NCI-H526 treated with DMSO at 0.1 percent for 48 hours (cell line): Measurements from ENCODE around the gene LPIN1.
"Not testable (repeated sequence)": the region's sequence is repeated elsewhere in the genome, so short reads cannot be mapped to it uniquely, and the experiment has no call there.

Source experiments
- DNase-seq: peaks from one replicate; lab custom pipeline; 2025; lab: John Stamatoyannopoulos, UW

The LPIN1 gene

DNA sequence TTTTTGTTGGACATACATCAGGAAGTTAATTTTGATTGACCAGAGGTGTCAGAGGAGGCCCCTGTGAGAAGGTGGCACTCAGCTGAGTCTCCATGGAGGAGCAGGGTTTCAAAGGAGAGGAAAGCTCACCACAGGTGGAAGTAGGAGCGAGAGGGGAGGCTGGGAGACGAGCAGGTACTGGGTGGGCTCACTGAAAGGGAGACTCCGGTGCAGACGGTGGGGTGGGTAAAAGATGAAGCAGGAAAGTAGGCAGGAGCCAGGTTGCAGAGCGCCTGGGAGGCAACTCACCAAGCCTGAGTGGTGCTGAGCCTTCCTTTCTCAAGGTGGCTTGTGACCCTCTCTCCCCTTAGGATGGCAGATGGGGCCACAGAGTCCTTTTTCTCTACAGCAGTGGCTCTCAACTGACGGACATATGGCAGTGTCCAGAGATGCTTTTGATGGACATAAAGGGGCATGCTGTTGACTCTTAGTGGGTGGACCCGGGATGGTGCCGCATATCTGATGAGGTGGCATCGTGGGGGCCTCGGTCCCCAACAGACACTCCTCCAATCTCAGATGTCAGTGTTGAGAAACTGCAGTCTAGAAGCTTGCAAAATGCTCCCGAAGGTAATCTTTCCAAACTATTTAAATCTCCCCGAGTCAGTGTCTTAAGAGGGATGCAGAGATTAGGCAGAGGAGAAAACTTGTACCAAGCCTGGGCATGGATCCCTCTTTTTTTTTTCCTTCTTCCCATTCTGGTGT is 64.0 kb downstream of the LPIN1 start:
- DNase-seq, result no peak

DNA sequence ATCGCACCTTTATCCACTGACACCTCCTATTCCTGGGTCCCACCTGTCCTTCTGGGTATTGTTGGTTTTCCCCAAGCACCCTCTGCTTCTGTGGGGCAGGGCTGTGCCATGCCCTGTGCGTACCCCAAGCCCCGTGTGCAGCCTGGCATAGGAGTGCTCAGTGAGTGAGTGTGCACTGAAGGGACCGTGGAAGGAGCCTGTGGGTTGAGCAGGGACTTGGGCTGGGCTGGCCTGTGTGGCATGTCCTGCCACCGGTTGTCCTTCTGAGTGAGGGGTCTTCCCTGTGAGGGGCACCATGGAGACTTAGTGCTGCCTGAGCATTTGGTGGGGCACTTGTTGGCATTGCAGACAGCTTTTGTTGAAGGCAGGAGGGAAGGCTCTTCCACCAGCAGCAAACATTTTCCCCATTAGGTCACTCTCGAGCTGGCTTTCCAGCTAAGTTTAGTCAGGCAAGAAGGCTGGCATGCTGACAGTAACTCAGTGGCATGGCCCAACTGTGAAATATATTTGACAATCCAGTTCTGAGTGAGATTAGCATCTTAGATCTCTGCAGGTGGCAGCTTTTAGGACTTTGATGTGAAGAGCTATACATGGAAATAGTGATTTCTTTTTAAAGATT is 64.7 kb downstream of the LPIN1 start:
- no peak for DNase-seq

DNA sequence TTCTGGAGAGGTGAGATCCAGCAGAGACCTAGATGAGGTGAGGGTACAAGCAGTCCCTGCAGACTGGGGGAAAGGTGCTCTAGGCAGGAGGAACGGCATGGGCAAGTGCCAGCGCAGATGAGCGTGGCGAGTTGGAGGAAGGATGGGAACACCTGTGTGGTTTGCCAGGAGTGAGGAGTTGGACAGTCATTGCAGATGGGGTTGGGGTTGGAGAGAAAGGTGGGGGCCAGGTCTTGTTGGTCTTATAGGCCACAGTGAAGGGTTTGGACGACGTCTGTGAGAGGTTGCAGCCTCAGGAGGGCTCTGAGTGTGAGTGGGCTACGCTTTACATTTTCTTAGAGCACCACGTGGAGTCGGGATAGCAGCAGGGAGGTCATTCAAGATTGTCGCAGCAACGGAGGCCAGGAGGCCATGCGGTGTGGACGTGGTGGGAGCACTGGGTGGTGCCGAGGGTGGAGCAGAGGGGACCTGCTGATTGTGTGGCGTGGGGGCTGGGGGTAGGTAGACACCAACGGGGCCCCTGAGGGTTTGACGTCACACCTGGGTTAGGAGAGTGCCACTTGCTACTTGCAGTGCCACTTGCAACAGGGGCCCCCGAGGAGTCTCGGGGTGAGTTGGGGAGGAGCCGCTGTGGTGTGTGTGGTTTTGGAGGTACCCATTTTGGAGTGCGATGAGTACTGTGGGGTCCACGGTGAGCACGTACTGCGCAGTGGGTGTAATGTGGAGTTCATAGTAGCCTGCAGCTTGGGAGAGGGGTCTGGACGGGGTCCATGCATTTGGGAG is 66.2 kb downstream of the LPIN1 start:
- DNase-seq, result no peak

DNA sequence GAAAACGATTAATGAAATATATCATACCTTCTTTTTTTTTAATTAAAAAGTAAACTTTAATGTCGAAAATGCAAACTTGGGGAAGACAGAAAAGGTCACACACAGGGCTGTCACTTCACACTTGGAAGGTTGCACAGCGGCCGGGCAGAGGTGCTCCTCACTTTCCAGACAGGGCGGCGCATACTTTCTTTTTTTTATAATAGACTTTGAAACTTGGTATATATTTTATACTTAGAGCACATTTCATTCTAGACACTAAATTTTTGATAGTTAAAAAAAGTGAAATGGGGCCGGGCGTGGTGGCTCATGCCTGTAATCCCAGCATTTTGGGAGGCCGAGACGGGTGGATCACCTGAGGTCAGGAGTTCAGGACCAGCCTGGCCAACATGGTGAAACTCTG is 66.9 kb downstream of the LPIN1 start:
- not testable (repeated sequence) for DNase-seq

DNA sequence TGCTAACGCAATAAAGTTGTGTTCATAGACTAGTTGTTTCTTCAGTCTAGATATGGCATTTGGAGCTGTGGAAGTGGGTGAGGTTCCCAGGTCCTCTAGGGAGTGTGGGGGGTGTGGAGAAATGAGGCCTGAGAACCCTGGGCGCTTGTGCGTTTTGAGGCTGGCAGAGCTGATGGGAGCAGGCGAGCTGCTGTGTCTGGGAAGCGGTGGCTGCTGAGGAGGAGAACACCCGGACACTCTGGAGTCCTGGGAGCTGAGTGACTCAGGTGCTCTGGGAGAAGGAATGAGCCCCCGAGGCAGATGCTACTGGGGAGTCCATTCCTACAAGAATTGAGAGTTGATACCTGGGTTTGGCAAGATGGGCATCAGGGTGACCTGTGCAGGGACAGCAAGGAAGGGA is 67.5 kb downstream of the LPIN1 start:
- DNase-seq, result no peak

DNA sequence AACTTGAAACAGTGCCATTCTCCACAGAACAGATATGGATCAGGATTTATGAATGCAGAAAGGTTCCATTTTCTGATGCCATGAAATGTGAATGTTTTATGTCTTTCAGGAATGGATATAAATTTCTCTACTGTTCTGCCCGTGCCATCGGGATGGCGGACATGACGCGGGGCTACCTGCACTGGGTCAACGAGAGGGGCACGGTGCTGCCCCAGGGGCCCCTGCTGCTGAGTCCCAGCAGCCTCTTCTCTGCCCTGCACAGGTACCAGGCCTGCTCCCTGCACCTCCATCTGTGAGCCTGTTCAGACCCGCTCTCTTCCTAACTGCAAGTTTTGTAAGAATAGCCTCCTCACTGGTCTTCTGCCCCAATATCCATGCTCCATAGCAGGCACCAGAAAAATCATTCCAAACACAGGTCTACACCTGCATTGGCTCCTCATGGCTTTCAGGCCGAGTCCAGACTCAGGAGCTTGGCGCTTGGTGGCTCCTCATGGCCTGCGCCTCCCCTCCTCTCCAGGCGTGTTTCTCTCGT is 68.6 kb downstream of the LPIN1 start:
- DNase-seq, result no peak

DNA sequence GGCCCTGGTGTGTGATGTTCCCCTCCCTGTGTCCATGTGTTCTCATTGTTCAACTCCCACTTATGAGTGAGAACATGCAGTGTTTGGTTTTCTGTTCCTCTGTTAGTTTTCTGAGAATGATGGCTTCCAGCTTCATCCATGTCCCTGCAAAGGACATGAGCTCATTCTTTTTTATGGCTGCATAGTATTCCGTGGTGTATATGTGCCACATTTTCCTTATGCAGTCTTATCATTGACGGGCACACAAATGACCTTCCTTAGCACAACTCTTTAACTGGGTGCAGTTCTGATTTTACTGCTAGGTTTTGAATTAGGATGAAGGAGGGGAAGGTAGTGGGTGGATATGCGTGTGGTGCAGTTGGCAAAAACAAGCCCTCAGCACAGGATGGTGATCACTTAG is 70.5 kb downstream of the LPIN1 start:
- DNase-seq, result not testable (repeated sequence)

DNA sequence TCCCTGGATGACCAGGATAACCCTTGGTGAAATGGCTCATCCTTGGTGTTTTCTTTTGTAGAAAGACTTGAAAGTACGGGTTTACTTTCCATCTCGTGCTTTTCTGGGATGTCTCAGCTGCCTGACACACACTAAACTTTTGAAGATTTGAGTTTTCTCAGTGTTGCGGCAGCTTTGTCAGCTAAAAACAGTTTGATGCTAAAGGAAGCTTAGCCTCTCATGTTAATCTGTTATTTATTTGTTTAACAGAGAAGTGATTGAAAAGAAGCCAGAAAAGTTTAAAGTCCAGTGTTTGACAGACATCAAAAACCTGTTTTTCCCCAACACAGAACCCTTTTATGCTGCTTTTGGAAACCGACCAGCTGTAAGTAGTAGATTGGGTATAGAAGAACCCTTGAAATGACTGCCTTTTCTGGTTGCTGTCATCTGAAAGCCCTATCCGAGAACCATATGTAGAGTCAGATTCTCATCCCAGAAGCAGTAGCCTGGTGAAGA is 72.8 kb downstream of the LPIN1 start:
- no peak for DNase-seq

DNA sequence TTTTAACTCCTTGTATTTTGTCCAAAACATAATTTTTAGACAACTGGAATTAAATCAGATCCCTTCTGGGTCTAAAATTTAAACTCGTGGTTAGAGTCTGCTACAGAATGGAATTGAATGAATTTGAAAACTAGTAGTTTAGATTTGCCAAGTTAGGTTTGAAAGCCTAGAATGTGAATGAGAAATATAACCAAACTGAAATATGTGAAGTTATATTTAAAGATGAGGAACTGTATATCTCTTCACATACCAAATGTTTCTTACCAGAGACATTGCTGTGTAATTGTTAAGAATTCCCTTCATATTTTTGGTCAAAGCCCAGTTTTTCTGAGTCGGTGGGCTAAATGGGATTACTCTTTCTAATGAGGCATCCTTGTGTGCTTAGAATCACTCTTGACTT is 74.2 kb downstream of the LPIN1 start:
- no peak for DNase-seq

DNA sequence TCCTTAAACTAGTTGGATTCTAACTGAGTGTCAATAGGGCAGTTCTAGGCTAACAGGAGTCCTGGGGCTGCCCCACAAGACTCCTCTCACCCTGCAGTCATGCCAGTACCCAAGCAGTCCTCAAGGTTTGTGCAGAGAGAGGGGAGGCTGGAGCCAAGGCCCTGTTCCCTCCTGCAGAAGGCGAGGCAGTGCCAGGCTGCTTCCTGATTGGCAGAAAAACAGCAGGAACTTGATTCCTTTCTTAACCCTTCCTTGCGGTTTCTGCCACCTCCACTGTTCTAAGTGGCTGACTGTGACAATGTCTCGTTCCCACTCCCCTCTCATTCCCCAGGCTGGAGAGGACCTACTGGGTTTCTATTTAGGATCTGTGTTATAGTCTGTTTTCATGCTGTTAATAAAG is 75.3 kb downstream of the LPIN1 start:
- DNase-seq, result no peak

DNA sequence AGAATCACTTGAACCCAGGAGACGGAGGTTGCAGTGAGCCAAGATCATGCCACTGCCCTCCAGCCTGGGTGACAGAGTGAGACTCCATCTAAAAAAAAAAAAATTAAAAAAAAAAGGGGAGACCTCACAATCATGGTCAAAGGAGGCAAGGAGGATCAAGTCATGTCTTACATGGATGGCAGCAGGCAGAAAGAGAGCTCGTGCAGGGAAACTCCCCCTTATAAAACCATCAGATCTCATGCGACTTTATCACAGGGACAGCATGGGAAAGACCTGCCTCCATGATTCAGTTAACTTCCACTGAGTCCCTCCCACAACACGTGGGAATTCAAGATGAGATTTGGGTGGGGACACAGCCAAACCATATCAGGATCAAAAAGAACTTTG is 75.9 kb downstream of the LPIN1 start:
- DNase-seq, result not testable (repeated sequence)

DNA sequence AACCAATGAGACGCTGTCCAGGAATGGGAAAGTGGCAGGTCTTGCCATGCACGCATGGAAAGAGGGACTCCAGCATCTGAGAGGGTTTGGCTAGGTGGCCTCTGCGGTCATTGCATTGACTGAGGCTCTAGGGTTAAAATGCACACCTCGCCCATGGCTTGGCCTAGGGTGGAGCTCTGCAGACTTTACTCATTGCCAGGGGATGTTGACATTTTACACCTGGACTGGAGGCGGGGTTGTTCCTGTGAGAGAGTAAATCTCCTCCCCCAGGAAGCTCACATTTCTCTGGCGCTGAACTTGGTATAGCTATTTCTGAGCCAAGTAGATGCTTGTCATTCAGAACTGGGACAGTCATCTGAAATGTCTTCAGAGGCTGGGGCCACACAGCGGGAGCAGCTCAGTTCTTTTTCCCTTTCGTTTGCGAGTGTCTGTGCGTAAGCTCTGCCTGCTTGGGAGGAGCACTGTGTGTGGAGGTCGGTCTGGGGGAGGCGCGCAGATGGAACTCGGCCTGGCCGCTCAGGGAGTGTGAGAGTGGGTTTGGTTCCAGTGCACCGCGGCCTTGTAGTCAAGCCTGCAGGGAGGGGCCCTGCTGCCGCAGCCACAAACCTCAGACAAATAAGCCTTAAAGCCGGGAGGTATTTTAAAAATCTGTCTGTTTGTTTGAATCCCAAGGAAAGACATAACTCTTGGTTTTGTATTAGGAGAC is 76.5 kb downstream of the LPIN1 start:
- DNase-seq, result no peak

DNA sequence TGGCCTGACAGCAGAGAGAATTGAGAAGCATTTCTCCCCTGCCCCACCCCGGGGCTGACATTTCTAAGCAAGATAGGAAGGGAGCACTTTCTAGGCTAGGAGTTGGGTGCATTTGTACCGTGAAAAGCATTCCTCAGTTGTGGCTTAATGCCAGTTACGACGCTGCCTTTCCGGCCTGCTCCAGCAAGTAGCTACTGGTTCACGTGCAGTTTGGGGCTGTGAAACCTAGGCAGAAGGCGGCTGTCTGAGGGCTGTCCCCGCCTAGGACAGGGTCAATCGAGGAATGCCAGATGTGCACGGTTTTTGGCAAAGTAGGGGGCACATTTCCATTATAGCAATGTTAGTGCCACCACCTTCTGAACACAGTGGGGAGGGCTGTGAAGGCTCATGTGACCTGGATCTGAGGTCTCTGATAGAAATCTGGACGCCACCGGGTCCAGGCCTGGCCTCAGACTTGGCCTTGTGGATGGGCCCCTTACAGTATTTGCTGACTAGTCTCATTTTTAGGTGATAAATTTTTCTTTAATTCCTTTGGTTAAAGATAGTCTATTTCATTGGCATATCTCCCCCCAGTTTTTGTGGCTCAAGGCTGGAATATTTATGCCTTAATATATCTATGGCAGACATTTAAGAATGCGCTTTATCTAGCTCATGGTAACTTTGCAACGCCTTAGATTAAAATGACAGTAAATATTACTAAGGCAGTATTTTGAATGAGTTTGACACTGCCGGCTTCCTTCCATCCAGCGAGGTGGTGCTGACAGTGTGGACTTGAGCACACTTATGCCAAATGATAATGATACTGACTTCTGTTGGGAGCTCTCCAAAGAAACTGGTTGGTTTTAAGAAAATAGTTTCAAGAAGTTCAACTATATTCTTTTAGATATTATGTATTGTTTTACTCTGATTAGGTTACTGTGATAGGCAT is 78.7 kb downstream of the LPIN1 start:
- no peak for DNase-seq

DNA sequence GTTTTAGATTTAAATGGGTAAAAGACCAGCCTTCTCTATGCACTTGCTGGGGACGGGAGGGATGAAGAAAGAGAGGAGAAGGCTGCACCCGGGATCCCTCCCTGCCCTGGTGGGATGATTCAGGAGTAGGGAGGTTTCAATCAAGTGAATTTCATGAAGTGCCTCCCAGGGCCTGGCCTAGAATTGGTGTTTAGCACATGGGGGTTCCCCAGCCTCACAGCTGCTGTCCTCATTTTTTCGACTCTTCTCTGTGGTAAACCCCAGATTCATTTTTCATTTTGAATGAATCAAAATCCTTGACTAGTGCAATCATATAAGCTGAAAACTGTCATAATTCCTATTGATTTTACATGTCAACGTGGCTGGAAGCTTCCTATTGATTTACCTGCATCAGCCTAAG is 81.1 kb downstream of the LPIN1 start:
- DNase-seq, result no peak

DNA sequence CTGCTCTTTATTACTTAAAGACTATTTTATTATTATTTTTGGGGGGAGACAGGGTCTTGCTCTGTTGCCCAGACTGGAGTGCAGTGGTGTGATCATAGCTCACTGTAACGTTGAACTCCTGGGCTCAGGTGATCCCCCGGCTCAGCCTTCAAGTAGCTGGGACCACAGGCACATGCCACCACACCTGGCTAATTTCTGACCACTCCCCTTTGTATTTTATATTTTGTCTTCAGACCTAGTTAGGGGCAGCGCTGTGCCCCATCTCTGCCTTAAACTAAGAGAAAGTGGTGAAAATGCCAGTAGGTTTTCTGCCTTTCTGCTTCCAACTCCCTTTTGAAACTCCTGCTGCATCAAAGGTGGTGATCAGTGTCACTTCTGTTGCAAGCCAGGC is 82.5 kb downstream of the LPIN1 start:
- DNase-seq, result no peak

DNA sequence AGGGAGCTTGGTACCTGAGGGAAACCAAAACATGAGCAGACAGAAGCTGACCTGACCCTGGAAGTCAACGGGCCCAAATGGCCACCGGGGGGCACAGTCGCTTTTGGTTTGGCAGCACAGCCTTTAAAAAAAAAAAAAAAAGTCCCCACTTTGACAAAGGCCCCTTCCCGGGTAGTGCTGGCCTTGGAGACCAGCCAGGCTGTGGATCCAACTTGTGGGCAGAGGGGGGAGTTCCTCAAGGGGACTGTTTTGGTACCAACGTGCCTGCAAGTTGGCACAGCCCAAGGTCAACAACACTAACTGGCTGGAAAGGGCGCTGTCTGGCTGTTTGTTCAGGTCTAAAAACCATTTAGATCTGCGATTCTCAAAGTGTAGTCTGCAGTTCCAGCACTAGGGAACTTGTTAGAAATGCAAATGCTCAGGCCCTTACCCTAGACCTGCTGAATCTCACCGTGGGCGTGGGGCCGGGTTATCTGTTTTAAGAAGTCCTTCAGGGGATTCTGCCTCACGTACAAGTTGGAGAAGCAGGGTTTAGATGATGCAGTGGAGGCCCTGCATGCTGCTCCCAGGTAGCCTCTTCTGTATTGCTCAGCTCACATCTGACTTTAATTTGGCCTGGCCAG is 83.0 kb downstream of the LPIN1 start:
- DNase-seq, result no peak

DNA sequence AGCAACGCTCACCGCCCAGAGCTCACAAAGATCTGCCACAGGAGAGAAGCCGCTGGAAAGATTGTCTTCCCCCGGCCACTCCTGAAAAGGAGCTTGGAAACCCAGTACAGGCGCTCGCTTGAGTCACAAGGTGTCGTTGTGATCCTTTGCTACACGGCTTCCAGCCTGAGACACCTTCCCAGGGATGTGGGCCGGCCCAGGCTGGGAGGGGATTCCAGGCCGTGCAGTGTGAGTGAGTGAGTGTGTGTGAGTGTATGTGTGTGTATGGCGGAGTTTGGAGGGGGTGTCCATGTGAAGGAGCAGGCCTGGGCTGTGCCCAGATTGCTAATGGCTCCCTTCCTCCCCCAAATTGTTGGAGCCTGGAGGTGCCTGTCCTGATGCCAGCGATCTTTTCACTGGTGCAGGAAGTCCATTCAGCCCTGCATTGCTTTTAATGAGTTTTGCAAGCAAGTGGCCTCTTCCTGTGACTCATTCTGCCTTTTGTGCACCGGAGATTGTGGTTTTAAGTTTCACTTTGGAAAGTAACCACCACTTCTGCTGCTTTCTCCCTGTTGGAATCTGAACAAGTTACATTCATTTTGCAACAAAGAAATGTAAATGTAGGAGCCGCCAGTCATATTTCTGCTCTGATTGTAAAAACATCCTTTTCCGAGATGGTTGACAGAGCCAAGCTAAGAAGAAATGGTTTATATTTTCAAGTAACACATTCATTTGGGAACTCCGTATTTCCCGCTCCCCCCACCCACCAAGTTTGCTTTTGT is 83.7 kb downstream of the LPIN1 start:
- DNase-seq, result no peak

DNA sequence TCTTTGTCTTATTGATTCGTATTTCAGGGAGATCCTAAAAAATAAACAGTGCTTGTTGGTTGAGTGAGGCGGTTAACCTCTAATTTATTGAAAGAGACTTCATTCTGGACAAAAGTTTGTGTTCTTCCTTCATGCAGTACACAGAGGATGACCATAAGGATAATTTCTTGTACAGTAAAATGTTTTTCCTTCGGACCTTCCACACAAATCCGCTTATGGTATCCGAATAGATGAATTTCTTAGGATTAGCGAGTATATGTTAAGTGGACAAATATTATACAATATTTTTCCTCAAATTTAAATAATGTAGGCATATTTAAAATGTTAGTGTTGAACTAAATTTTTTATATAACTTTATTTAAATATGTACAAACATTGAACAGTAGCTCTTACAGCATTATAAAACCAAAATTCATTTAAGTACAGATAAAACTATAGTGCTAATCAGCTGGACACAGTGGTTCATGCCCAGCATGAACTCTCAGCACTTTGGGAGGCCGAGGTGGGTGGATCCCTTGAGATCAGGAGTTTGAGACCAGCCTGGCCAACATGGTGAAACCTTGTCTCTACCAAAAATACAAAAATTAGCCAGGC is 84.4 kb downstream of the LPIN1 start:
- no peak for DNase-seq

DNA sequence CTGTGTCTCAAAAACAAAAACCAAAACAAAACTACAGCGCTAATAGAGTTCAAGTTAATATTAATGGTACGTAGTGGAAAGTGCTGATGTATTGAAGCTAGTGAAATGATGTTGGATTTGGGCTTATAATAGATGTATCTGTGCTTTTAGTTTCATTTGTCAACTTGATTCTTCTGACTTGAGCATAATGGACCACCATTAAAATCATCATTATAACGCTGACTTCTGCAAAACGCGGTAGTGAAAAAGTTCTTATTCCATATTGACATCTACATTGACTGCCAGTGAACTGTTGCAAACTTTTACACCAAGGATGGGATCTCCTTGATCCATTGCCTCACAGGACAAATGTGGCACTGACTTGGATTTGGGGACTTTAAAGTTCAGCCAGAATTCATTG is 85.0 kb downstream of the LPIN1 start:
- DNase-seq, result no peak
